Measurements from ENCODE around the gene FMNL1.
"Not testable (repeated sequence)": the region's sequence is repeated elsewhere in the genome, so short reads cannot be mapped to it uniquely, and the experiment has no call there.

- not testable (repeated sequence) for TF ChIP-seq CTCF (optimal IDR thresholded peaks at IDR 0.05 in 1 of 3, IDR thresholded peaks at IDR 0.05 in 1 of 3, conservative IDR thresholded peaks at IDR 0.05 in 1 of 3; ENCODE audit: extremely low read depth in 1 of 3, insufficient read depth in 2 of 3, low read length in 3 of 3); EZH2 (IDR thresholded peaks at IDR 0.05; ENCODE audit: low read length)
These were observed 31.6 kb downstream of the FMNL1 start for GRCh38 chr17:45253237-45253636.
